Small intestine (tissue), 7 donors: ENCODE data around the gene INKA1. TPM values are rescaled to one million over a fixed set of nuclear protein-coding genes. Genes with fewer than 3 reads are reported as not detected.
A peak's percentile ranks its signal among the peaks of the same experiment; 100 is the strongest.
"Not testable (repeated sequence)": the region's sequence is repeated elsewhere in the genome, so short reads cannot be mapped to it uniquely, and the experiment has no call there.

Source experiments
- DNase-seq, 2 donors: peaks; one replicate each; pipeline versions ENCODE4 v3.0.0 to v3.0.0-alpha.2; 2013
- FAIRE-seq: peaks from 2 replicates; lab custom pipeline; 2012; peaks lifted over from hg19 to GRCh38; lab: Jason Lieb, UNC
- H3K27ac ChIP-seq, 3 donors: one replicate each; pipeline ENCODE4 v1.5.1; 2013; ENCODE audit warnings: low read length in 2 of 3, mild to moderate bottlenecking in 2 of 3, control low read depth in 1 of 3, inconsistent platforms in 1 of 3, low read depth in 1 of 3, moderate library complexity in 1 of 3
- H3K27me3 ChIP-seq, 3 donors: one replicate each; pipeline ENCODE4 v1.6.1; 2013; ENCODE audit warnings: low read length in 3 of 3, inconsistent platforms in 1 of 3; ENCODE audit not compliant: control insufficient read depth in 3 of 3, insufficient read depth in 3 of 3
- H3K36me3 ChIP-seq, 3 donors: one replicate each; pipeline ENCODE4 v1.6.1; 2013; ENCODE audit warnings: low read length in 3 of 3, inconsistent platforms in 1 of 3, low read depth in 1 of 3, mild to moderate bottlenecking in 1 of 3, moderate library complexity in 1 of 3; ENCODE audit not compliant: control insufficient read depth in 3 of 3, insufficient read depth in 2 of 3
- H3K4me1 ChIP-seq, 3 donors: one replicate each; pipeline ENCODE4 v1.6.1; 2013; ENCODE audit warnings: low read length in 2 of 3, inconsistent platforms in 1 of 3, low read depth in 1 of 3, mild to moderate bottlenecking in 1 of 3, moderate library complexity in 1 of 3; ENCODE audit not compliant: control insufficient read depth in 3 of 3, insufficient read depth in 2 of 3
- H3K4me3 ChIP-seq, 3 donors: one replicate each; pipeline ENCODE4 v1.5.1; 2013; ENCODE audit warnings: low read length in 3 of 3, control low read depth in 1 of 3, inconsistent platforms in 1 of 3, low read depth in 1 of 3, mild to moderate bottlenecking in 1 of 3, moderate library complexity in 1 of 3
- H3K9me3 ChIP-seq, 2 donors: one replicate each; pipeline ENCODE4 v1.6.1; 2013; ENCODE audit warnings: low read depth in 1 of 2, low read length in 1 of 2; ENCODE audit not compliant: control insufficient read depth in 2 of 2, insufficient read depth in 1 of 2
- WGBS, 3 donors: extraction: QIAGEN DNeasy Blood & Tissue Kit; methylation state at CpG; one replicate each; pipeline ENCODE4 v1.1.7; 2013; 5-methylcytosine and 5-hydroxymethylcytosine counted together
- polyA plus RNA-seq, 4 donors: library from polyadenylated mRNA; stranded (reverse) in 3 of 4; unstranded in 1 of 4; fragments of 200-250 nt in 3 of 4; fragments of 120-200 nt in 1 of 4; gene quantifications; one replicate each; pipeline versions ENCODE4 v1.2.1 to v1.2.3, GENCODE V29; 2013
- donor health status: healthy with polysubstance abuse.
- donor health status: control.
- donor health status: control.
- donor health status: Bipolar disorder and iron deficiency.
- donor health status: healthy.

Gene INKA1
- polyA plus RNA-seq, 4 donors = 0.67 to 2.9 (median 2.4) TPM

GRCh38 chr3:49806850-49807249 is 3.8 kb downstream of the INKA1 start:
- DNase-seq = no peak
- H3K27ac ChIP-seq = peak overlapping the region in 2 of 3 donors; percentile 12 to 68
- FAIRE-seq = no peak
- 72 to 95% (median 88%) methylated on average over 2 of the region's 2 CpGs for WGBS, 3 donors
- H3K27me3 ChIP-seq = peaks cover 0 to 15% (median 0%) of the 10 kb centered on the region in 3 donors
- peaks cover 0 to 72% (median 2%) of the 10 kb centered on the region in 3 donors for H3K36me3 ChIP-seq
- H3K4me3 ChIP-seq = no peak overlapping the region
- peaks cover 0 to 36% (median 0%) of the 10 kb centered on the region in 3 donors for H3K4me1 ChIP-seq
- no peaks in the 10 kb centered on the region for H3K9me3 ChIP-seq

DNA sequence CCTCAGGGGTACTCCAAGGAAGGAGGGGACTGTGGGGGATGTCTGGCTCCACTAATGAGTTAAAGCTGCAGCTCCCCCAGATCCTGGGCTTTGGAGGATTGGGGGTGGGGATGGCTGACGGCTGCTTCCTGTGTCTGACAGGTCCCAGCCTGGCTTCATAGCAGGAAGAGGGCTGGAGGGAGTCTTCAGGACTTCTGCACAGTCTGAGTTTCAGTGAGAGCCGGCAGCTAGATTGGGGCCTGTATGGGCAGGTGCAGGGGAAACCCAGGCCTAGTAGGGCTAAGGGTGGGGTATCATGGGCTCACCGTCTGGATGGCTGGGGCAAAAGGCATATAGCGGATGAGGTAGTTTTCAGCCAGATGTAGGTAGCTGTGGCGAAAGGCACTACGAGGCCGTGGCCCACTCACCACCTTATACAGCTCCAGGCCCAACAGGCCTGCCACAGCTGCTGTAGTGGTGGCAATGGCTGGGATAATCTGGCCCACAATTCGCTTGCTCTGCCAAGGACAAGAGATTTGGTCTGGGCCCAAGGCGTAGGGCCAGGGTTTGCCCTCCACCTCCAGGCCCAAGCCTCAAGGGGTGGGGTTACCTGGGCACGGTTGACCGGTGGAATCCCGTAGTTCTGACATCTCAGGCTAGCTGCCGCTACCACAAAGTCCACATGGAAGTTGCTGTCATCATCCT is 4.5 kb downstream of the INKA1 start:
- H3K27ac ChIP-seq = peak overlapping the region in 2 of 3 donors; percentile 28 to 68
- WGBS, 3 donors = 72 to 88% (median 88%) methylated on average over 13 of the region's 13 CpGs
- FAIRE-seq (no peak), DNase-seq (no peak)
- no peaks in the 10 kb centered on the region for H3K9me3 ChIP-seq
- peaks cover 0 to 79% (median 2%) of the 10 kb centered on the region in 3 donors for H3K36me3 ChIP-seq
- H3K4me3 ChIP-seq = no peak overlapping the region
- peaks cover 0 to 14% (median 0%) of the 10 kb centered on the region in 3 donors for H3K27me3 ChIP-seq
- H3K4me1 ChIP-seq = peaks cover 0 to 36% (median 0%) of the 10 kb centered on the region in 3 donors

DNA sequence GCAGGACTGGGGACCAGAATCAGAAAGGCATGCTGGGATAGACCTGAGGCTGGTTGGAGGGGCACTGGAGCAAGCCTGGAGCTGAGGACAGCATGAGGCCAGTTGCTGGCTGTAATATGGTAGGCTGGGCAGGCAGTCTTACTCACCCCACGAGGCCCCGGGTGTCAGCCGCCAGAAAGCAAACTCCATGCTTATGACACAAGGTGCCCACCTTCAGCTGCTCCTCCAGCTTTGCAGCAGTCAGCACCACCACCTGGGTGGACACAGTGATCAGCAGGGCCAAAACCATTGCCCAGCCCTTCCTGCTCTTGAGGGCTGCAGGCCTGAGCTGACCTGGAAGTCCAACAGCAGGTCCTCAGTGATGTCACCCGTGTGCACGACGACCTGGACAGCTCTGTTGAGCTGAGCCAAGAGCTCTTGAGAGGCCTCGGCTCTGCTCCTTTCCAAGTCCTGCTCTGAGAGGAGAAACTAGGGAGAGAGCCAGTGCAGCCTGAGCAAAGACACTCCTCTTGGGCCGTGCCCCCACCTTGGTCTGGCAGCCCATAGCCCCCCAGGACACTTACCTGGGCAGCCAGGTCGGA is 9.9 kb downstream of the INKA1 start:
- Histone ChIP-seq H3K36me3 (peaks cover 0 to 52% (median 2%) of the 10 kb centered on the region in 3 donors), H3K9me3 (no peaks in the 10 kb centered on the region), H3K27ac (peak overlapping the region; percentile 76 to 96 (median 80)), H3K4me1 (peaks cover 0 to 16% (median 2%) of the 10 kb centered on the region in 3 donors), H3K27me3 (no peaks in the 10 kb centered on the region), H3K4me3 (peak overlapping the region; percentile 52 to 60 (median 60))
- WGBS, 3 donors = 18 to 28% (median 27%) methylated on average over 9 of the region's 9 CpGs
- DNase-seq (peak; percentile 8 to 45), FAIRE-seq (no peak)

DNA sequence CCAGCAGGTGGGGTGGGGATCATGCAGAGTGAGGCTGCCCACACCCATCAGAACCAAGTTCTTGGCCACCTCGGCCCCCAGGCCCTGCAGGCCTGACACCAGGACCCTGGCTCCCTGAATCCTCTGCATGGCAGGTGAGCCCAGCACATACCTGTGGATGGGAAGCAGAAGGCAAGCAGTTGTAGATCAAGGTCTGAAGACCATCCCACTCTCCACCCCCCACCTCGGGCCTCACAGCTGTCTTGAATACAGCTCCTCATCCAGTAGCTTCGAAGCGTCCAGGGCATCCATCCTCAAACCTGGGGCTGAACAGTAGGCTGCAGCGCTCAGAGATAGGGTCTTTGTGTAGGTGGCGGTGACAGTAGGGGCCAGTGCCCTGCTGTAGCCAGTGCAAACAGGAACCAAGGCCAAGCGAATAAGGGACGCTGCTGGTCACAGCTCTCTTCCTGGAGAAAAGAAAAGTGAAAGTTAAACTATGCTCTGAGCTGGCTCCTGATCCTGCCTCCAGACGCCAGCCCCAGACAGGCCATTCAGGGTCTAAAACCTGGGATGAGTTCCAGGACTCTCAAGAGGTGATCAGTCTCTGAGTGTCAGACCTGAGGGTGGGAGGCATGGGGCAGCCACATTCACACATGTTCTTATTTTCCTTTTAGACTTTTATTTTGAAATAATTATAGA is 10.6 kb downstream of the INKA1 start, which contains the start of gene UBA7:
Gene UBA7, minus strand, starts transcription at position 457 of the 678 bp plus-strand sequence. Its CDS starts 166 bp downstream, at position 291.
- H3K27ac ChIP-seq = peak within 1 kb of the TSS; percentile 76 to 96 (median 80)
- 2 to 5% (median 4%) methylated on average over 9 of the region's 9 CpGs for WGBS, 3 donors
- peaks cover 0 to 49% (median 2%) of the 10 kb centered on the region in 3 donors for H3K36me3 ChIP-seq
- peaks cover 0 to 15% (median 2%) of the 10 kb centered on the region in 3 donors for H3K4me1 ChIP-seq
- H3K27me3 ChIP-seq = no peaks in the 10 kb centered on the region
- FAIRE-seq = no peak
- no peaks in the 10 kb centered on the region for H3K9me3 ChIP-seq
- DNase-seq = peak; percentile 79 to 85
- H3K4me3 ChIP-seq = peak within 1 kb of the TSS; percentile 52 to 60 (median 60)

GRCh38 chr3:49823131-49823530 is 20.1 kb downstream of the INKA1 start:
- H3K4me1 ChIP-seq, FAIRE-seq, H3K27me3 ChIP-seq, H3K9me3 ChIP-seq, H3K27ac ChIP-seq, DNase-seq, H3K36me3 ChIP-seq, H3K4me3 ChIP-seq: not testable (repeated sequence)
- 79 to 96% (median 93%) methylated on average over 3 of the region's 3 CpGs for WGBS, 3 donors

DNA sequence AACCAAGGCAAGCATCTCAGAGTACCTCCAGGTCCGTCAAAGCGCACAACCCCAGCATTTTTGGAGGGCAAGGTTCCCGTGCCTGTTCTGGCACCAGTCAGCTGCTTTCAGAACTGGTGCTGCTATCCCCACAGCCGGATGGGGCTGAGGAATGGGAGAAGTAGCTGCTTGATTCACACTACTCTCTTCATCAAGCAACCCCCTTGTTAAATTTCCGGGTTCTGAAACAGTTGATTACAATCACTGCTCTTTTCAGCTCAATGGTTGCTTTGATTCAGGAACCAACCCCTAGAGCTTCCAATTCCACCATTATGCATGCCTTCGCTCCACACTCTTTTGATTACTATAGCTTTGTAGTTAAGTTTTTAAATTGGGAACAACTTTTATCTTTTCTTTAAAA is 23.0 kb downstream of the INKA1 start:
- Histone ChIP-seq H3K9me3 (no peaks in the 10 kb centered on the region), H3K27ac (no peak overlapping the region), H3K4me1 (no peaks in the 10 kb centered on the region), H3K4me3 (no peak overlapping the region), H3K36me3 (peaks cover 0 to 29% (median 0%) of the 10 kb centered on the region in 3 donors), H3K27me3 (no peaks in the 10 kb centered on the region)
- DNase-seq (no peak), FAIRE-seq (no peak)
- WGBS, 3 donors = 75 to 88% (median 86%) methylated on average over 6 of the region's 6 CpGs

GRCh38 chr3:49831341-49831740 is 28.3 kb downstream of the INKA1 start:
- 71 to 91% (median 77%) methylated on average over 3 of the region's 3 CpGs for WGBS, 3 donors
- Histone ChIP-seq H3K36me3 (peaks cover 0 to 54% (median 0%) of the 10 kb centered on the region in 3 donors), H3K4me3 (no peak overlapping the region), H3K4me1 (no peaks in the 10 kb centered on the region), H3K9me3 (no peaks in the 10 kb centered on the region), H3K27ac (no peak overlapping the region), H3K27me3 (no peaks in the 10 kb centered on the region)
- DNase-seq = no peak
- FAIRE-seq = no peak

GRCh38 chr3:49839193-49839809 is 36.2 kb downstream of the INKA1 start:
- FAIRE-seq (no peak), DNase-seq (peak; percentile 82 to 87)
- Histone ChIP-seq H3K36me3 (peaks cover 0 to 54% (median 0%) of the 10 kb centered on the region in 3 donors), H3K4me3 (no peak overlapping the region), H3K27ac (peak overlapping the region in 1 of 3 donors; percentile 21), H3K27me3 (no peaks in the 10 kb centered on the region), H3K4me1 (peaks cover 0 to 16% (median 0%) of the 10 kb centered on the region in 3 donors), H3K9me3 (no peaks in the 10 kb centered on the region)
- WGBS, 3 donors = 36 to 48% (median 37%) methylated on average over 6 of the region's 6 CpGs
